ENCODE data around the gene MDN1. TPM values are rescaled to one million over a fixed set of nuclear protein-coding genes. Genes with fewer than 3 reads are reported as not detected.
"Not testable (repeated sequence)": the region's sequence is repeated elsewhere in the genome, so short reads cannot be mapped to it uniquely, and the experiment has no call there.

MDN1 gene, protein sequence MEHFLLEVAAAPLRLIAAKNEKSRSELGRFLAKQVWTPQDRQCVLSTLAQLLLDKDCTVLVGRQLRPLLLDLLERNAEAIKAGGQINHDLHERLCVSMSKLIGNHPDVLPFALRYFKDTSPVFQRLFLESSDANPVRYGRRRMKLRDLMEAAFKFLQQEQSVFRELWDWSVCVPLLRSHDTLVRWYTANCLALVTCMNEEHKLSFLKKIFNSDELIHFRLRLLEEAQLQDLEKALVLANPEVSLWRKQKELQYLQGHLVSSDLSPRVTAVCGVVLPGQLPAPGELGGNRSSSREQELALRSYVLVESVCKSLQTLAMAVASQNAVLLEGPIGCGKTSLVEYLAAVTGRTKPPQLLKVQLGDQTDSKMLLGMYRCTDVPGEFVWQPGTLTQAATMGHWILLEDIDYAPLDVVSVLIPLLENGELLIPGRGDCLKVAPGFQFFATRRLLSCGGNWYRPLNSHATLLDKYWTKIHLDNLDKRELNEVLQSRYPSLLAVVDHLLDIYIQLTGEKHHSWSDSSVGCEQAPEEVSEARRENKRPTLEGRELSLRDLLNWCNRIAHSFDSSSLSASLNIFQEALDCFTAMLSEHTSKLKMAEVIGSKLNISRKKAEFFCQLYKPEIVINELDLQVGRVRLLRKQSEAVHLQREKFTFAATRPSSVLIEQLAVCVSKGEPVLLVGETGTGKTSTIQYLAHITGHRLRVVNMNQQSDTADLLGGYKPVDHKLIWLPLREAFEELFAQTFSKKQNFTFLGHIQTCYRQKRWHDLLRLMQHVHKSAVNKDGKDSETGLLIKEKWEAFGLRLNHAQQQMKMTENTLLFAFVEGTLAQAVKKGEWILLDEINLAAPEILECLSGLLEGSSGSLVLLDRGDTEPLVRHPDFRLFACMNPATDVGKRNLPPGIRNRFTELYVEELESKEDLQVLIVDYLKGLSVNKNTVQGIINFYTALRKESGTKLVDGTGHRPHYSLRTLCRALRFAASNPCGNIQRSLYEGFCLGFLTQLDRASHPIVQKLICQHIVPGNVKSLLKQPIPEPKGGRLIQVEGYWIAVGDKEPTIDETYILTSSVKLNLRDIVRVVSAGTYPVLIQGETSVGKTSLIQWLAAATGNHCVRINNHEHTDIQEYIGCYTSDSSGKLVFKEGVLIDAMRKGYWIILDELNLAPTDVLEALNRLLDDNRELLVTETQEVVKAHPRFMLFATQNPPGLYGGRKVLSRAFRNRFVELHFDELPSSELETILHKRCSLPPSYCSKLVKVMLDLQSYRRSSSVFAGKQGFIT (N-terminal part only)
- 61.7 and 66.5 TPM in 2 replicates for total RNA-seq

DNA sequence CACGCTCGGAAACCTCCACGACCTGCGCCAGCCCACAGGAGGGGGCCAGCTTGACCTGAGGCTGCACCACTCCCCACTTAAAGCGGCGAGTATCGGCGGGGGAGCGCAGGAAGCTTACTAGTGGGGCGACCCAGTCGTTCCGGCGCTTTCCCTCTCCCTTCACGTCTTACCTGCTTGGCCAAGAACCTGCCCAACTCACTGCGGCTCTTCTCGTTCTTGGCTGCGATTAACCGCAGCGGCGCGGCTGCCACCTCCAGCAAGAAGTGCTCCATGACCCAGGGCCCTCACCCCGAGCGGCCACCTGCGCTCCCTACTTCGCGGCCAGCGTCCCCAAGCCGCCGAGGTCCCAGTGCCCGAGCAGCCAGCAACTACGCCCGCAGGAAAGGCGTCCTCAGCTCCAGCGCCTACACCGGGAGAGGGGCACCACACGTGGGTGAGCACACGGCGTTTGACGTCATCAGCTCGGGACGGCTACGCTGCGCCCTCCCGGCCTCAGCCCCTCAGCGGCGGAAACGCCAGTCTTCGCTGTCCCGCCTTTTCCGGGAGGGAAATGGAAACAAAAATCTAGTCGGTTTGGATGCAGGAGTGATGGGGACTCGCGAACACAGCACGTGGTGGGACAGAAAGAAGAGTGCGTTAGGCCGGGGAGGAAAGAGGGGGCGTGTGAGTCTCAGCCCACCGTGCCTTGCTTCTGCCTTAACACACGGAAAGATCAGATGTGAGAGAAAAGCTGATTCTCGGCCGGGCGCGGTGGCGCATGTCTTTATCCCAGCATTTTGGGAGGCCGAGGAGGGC, at the start of gene MDN1:
TSS of gene MDN1 (minus strand) at position 459 of the 795 bp plus-strand sequence. CDS start at position 272, 187 bp downstream.
- H3K27me3 Mint-ChIP-seq (ENCODE audit: low read depth) = no peaks in the 10 kb centered on the region
- H3K27ac Mint-ChIP-seq = peak within 1 kb of the TSS; percentile 97
- peak; percentile 87 for DNase-seq (ENCODE audit: low spot score)
- H3K4me3 Mint-ChIP-seq (ENCODE audit: low read depth) = peak within 1 kb of the TSS; percentile 91
- H3K9me3 Mint-ChIP-seq = no peaks in the 10 kb centered on the region
- intact Hi-C loops (cut with micrococcal nuclease) = loop anchor here (1.0 to 10.0 kb wide), 5 partner anchors 10 to 768 kb away; partner anchors contain the start of genes CASP8AP2 and MAP3K7
- peaks cover 21% of the 10 kb centered on the region for H3K4me1 Mint-ChIP-seq (ENCODE audit: low read depth)
- H3K36me3 Mint-ChIP-seq (ENCODE audit: low read depth) = peaks cover 14% of the 10 kb centered on the region

DNA sequence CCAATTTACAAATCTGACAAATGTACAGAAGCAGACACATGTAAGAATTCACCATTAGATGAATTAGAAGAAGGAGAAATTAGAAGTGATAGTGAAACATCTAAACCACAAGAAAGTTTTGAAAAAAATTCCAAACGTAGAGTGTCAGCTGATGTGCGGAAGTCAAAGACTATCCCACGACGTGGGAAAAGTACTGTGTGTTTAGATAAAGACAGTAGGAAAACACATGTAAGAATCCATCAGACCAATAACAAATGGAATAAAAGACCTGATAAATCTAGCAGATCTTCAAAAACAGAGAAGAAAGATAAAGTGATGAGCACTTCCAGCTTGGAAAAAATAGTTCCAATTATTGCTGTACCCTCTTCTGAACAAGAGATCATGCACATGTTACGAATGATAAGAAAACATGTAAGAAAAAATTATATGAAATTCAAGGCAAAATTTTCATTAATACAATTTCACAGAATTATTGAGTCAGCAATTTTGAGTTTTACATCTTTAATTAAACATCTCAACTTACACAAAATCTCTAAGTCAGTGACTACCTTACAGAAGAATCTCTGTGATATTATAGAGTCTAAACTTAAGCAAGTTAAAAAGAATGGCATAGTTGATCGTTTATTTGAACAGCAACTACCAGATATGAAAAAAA, 46.6 kb upstream of the MDN1 start:
- no peak for DNase-seq (ENCODE audit: low spot score)
- no peak overlapping the region for H3K4me3 Mint-ChIP-seq (ENCODE audit: low read depth)
- intact Hi-C loops (cut with micrococcal nuclease) = no loop called here
- peaks cover 22% of the 10 kb centered on the region for H3K4me1 Mint-ChIP-seq (ENCODE audit: low read depth)
- no peak overlapping the region for H3K27ac Mint-ChIP-seq
- H3K9me3 Mint-ChIP-seq = peaks cover 31% of the 10 kb centered on the region
- H3K36me3 Mint-ChIP-seq (ENCODE audit: low read depth) = peaks cover 90% of the 10 kb centered on the region
- H3K27me3 Mint-ChIP-seq (ENCODE audit: low read depth) = no peaks in the 10 kb centered on the region

DNA sequence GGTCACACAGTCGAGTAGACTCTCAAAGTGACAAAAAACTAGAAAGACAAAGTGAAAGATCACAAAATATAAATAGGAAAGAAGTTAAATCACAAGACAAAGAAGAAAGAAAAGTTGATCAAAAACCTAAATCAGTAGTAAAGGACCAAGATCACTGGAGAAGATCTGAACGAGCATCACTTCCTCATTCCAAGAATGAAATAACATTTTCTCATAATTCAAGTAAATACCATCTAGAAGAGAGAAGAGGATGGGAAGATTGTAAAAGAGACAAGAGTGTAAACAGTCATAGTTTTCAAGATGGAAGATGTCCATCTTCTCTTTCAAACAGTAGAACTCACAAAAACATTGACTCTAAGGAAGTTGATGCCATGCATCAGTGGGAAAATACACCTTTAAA, 43.1 kb upstream of the MDN1 start:
- Mint-ChIP-seq H3K4me1 (ENCODE audit: low read depth) (peaks cover 31% of the 10 kb centered on the region), H3K27me3 (ENCODE audit: low read depth) (no peaks in the 10 kb centered on the region), H3K36me3 (ENCODE audit: low read depth) (peaks cover 83% of the 10 kb centered on the region), H3K27ac (peak overlapping the region; percentile 73), H3K9me3 (peaks cover 26% of the 10 kb centered on the region), H3K4me3 (ENCODE audit: low read depth) (no peak overlapping the region)
- intact Hi-C loops (cut with micrococcal nuclease) = loop anchor here (2.0 kb wide), 1 partner anchor 28 kb away; no protein-coding TSS in a partner anchor
- DNase-seq (ENCODE audit: low spot score) = no peak

DNA sequence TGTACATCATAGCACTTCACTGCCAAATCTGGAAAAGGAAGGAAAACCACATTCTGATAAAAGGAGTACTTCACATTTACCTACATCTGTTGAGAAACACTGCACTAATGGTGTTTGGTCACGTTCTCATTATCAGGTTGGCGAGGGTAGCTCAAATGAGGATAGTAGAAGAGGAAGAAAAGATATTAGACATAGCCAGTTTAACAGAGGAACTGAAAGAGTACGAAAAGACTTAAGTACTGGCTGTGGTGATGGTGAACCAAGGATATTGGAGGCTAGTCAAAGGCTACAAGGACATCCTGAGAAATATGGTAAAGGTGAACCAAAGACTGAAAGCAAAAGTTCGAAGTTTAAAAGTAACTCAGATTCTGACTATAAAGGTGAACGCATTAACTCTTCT, 42.7 kb upstream of the MDN1 start:
- Mint-ChIP-seq H3K27ac (peak overlapping the region; percentile 73), H3K4me1 (ENCODE audit: low read depth) (peaks cover 31% of the 10 kb centered on the region)

DNA sequence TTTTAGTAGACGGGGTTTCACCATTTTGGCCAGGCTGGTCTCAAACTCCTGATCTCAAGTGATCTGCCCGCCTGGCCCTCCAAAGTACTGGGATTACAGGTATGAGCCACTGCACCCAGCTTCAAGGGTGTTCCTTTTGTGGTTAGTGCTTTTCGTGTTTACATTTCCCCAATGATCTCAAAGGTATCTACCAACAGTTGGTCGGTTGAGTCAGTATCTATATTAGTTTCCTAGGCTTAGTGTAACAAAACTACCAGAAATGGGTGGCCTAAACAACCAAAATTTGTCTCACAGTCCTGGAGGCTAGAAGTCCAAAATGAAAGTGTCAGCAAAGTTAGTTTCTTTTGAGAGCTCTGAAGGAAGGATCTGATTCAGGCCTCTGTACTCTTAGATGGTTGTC, 40.1 kb upstream of the MDN1 start:
- H3K27ac Mint-ChIP-seq = peak overlapping the region; percentile 35
- intact Hi-C loops (cut with micrococcal nuclease) = no loop called here

More for the DNA sequence above, 42.7 kb upstream of the MDN1 start:
- Mint-ChIP-seq H3K27me3 (ENCODE audit: low read depth) (no peaks in the 10 kb centered on the region), H3K9me3 (peaks cover 22% of the 10 kb centered on the region), H3K36me3 (ENCODE audit: low read depth) (peaks cover 81% of the 10 kb centered on the region), H3K4me3 (ENCODE audit: low read depth) (peak overlapping the region; percentile 1)
- DNase-seq (ENCODE audit: low spot score) = no peak
- intact Hi-C loops (cut with micrococcal nuclease) = loop anchor here (2.0 kb wide), 1 partner anchor 27 kb away; no protein-coding TSS in a partner anchor

DNA sequence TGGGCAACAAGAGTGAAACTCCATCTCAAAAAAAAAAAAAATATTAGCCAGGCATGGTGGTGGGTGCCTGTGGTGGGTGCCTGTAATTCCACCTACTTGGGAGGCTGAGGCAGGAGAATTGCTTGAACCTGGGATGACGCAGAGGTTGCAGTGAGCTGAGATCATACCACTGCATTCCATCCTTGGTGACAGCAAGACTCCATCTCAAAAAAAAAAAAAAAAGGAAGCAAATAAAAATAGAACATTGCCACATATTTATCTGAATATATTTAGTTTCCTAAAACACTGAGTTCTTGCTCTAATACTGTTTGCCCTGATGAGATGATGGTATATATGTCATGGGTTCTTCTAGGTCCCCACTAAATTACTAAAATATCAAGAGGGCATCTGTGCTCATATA, 38.4 kb upstream of the MDN1 start:
- intact Hi-C loops (cut with micrococcal nuclease) = no loop called here
- Mint-ChIP-seq H3K27me3 (ENCODE audit: low read depth) (no peaks in the 10 kb centered on the region), H3K27ac (no peak overlapping the region), H3K36me3 (ENCODE audit: low read depth) (peaks cover 75% of the 10 kb centered on the region), H3K4me3 (ENCODE audit: low read depth) (no peak overlapping the region), H3K4me1 (ENCODE audit: low read depth) (peaks cover 24% of the 10 kb centered on the region), H3K9me3 (peaks cover 11% of the 10 kb centered on the region)
- DNase-seq (ENCODE audit: low spot score) = no peak

More for the DNA sequence above, 40.1 kb upstream of the MDN1 start:
- Mint-ChIP-seq H3K36me3 (ENCODE audit: low read depth) (peaks cover 75% of the 10 kb centered on the region), H3K4me3 (ENCODE audit: low read depth) (no peak overlapping the region), H3K4me1 (ENCODE audit: low read depth) (peaks cover 31% of the 10 kb centered on the region), H3K9me3 (peaks cover 17% of the 10 kb centered on the region), H3K27me3 (ENCODE audit: low read depth) (no peaks in the 10 kb centered on the region)
- DNase-seq (ENCODE audit: low spot score) = peak; percentile 16

DNA sequence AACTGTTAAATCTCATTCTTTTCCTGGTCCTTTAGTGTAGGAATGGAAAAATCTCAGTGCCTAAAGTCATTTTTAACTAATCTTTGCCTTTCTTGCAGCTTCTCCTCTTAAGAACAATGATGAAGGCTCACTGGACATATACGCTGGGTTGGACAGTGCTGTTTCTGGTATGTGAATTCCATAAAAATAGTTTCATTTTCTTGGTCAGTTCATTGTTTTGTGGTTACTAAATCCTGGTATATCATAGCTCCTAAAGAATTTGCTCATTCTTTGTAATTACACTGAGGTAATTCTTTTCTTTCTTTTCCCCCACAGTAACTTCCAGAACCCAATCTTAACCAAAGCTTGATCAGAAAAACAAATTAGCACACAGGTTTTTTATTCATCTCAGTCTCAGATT, 33.5 kb upstream of the MDN1 start:
- no peak overlapping the region for H3K27ac Mint-ChIP-seq
- no peaks in the 10 kb centered on the region for H3K27me3 Mint-ChIP-seq (ENCODE audit: low read depth)
- no peak for DNase-seq (ENCODE audit: low spot score)
- intact Hi-C loops (cut with micrococcal nuclease) = no loop called here
- no peaks in the 10 kb centered on the region for H3K9me3 Mint-ChIP-seq
- H3K4me3 Mint-ChIP-seq (ENCODE audit: low read depth) = no peak overlapping the region
- H3K4me1 Mint-ChIP-seq (ENCODE audit: low read depth) = peaks cover 8% of the 10 kb centered on the region
- H3K36me3 Mint-ChIP-seq (ENCODE audit: low read depth) = peaks cover 74% of the 10 kb centered on the region

DNA sequence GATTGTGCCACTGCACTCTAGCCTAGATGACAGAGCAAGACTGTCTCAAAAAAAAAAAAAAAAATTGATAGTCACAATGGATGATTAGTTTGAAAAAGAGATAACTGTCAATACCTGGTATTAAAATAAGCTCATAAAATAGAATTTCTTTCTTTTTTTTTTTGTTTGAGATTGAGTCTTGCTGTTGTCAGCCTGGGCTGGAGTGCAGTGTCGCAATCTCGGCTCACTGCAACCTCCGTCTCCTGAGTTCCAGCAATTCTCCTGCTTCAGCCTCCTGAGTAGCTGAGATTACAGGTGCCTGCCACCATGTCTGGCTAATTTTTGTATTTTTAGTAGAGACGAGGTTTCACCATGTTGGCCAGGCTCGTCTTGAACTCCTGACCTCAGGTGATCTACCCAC, 27.9 kb upstream of the MDN1 start:
- H3K9me3 Mint-ChIP-seq; H3K27ac Mint-ChIP-seq; intact Hi-C loops (cut with micrococcal nuclease); DNase-seq (ENCODE audit: low spot score); H3K27me3 Mint-ChIP-seq (ENCODE audit: low read depth); H3K4me3 Mint-ChIP-seq (ENCODE audit: low read depth): not testable (repeated sequence)
- Mint-ChIP-seq H3K36me3 (ENCODE audit: low read depth) (peaks cover 44% of the 10 kb centered on the region), H3K4me1 (ENCODE audit: low read depth) (peaks cover 14% of the 10 kb centered on the region)

DNA sequence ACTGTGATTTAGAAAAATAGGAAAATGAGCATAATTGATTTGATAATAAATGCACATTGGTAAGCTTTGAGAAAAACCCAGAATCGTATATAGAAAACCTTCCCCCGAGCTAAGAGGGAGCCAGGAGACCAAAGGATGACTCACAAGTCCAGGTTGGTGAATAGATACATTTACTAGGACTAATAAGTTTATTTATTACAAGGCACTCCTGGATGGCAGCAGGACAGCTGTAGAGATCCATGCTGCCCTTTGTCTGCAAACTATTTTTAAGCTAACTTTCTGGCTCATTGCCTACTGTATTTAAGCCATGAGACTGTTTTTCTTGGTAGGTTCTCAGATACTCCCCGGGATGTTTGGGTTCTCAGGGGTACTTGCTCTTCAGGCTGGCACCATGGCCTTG, 23.5 kb upstream of the MDN1 start:
- Mint-ChIP-seq H3K4me3 (ENCODE audit: low read depth) (no peak overlapping the region), H3K4me1 (ENCODE audit: low read depth) (peaks cover 22% of the 10 kb centered on the region), H3K9me3 (no peaks in the 10 kb centered on the region), H3K27ac (no peak overlapping the region), H3K36me3 (ENCODE audit: low read depth) (peaks cover 21% of the 10 kb centered on the region), H3K27me3 (ENCODE audit: low read depth) (no peaks in the 10 kb centered on the region)
- intact Hi-C loops (cut with micrococcal nuclease) = no loop called here
- no peak for DNase-seq (ENCODE audit: low spot score)

DNA sequence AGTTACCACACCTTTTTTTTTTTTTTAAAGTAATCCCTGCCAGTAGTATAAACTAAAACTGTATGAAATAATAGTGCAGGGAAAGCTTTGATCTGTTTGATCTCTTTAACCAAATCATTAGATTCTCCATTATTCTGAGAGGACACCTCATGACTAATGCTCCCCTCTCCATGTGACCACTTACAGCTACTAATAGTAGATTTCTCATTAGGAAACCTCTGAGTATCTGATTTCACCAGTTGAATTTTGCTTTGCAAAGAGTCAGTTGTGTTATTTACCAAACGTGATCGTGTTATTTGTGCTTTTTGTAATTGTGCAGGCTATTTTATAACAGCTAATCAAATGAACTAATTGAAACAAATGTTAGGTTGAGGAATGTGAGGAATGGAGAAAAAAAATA, 22.6 kb upstream of the MDN1 start:
- H3K9me3 Mint-ChIP-seq = no peaks in the 10 kb centered on the region
- H3K36me3 Mint-ChIP-seq (ENCODE audit: low read depth) = peaks cover 26% of the 10 kb centered on the region
- no peaks in the 10 kb centered on the region for H3K27me3 Mint-ChIP-seq (ENCODE audit: low read depth)
- H3K4me3 Mint-ChIP-seq (ENCODE audit: low read depth) = no peak overlapping the region
- no peak for DNase-seq (ENCODE audit: low spot score)
- H3K4me1 Mint-ChIP-seq (ENCODE audit: low read depth) = peaks cover 23% of the 10 kb centered on the region
- intact Hi-C loops (cut with micrococcal nuclease) = no loop called here
- no peak overlapping the region for H3K27ac Mint-ChIP-seq

DNA sequence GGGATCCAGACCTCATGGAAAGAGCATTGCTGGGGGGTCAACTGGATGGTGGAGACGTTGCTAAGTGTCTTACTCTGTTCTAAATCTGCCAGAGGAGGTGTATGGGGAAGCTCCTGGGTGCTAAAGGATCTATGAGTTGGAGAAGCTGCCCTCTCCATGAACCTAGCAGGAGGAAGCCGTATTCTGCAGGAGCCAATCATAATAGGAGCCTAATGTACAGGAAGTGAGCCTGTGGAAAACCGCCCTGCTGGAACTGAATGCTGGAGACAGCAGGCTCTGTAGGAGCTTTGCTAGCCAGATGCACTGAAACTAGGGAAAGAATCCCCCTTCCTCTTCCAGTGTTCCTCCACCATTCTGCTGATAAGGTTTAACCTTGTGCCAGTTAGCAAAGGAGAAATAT, 20.9 kb upstream of the MDN1 start:
- Mint-ChIP-seq H3K27ac (peak overlapping the region; percentile 5), H3K9me3 (no peaks in the 10 kb centered on the region), H3K4me1 (ENCODE audit: low read depth) (peaks cover 33% of the 10 kb centered on the region), H3K4me3 (ENCODE audit: low read depth) (no peak overlapping the region), H3K36me3 (ENCODE audit: low read depth) (peaks cover 39% of the 10 kb centered on the region), H3K27me3 (ENCODE audit: low read depth) (no peaks in the 10 kb centered on the region)
- DNase-seq (ENCODE audit: low spot score) = no peak
- intact Hi-C loops (cut with micrococcal nuclease) = no loop called here

All from activated T-helper 2 cell treated with anti-CD3 and anti-CD28 coated beads, Interferon-gamma antibody, Interleukin-2, Interleukin-4, amounts not matched to agents 10 μg/mL and 5 μg/mL and 100 μg/mL, durations not matched to agents 14 hours and 24 hours and 36 hours (primary cell).